Vagina (tissue), 2 donors: ENCODE measurements around the gene ULBP2.
"Not testable (repeated sequence)": the region's sequence is repeated elsewhere in the genome, so short reads cannot be mapped to it uniquely, and the experiment has no call there.

Experiments
- CTCF ChIP-seq, 3 experiments: fragments of 450-650 bp in 2 of 3; fragments of 200-600 bp in 1 of 3; sonication (generic) in 1 of 3; IDR thresholded peaks; one replicate each; pipeline ENCODE4 v1.5.1; 2017 to 2019; ENCODE audit warnings: antibody characterized with exemption in 3 of 3, mild to moderate bottlenecking in 2 of 3, moderate library complexity in 2 of 3
- POLR2A ChIP-seq, 2 donors: fragments of 450-650 bp; IDR thresholded peaks; one replicate each; pipeline ENCODE4 v1.6.1; 2017; ENCODE audit warnings: antibody characterized with exemption in 2 of 2, mild to moderate bottlenecking in 2 of 2, moderate library complexity in 2 of 2
- POLR2AphosphoS5 ChIP-seq, 2 donors: sonication (generic); formaldehyde crosslinking; IDR thresholded peaks; one replicate each; pipeline ENCODE4 v1.9.0; 2017; ENCODE audit warnings: antibody characterized with exemption in 2 of 2, mild to moderate bottlenecking in 2 of 2, low read depth in 1 of 2; ENCODE audit not compliant: insufficient read depth in 1 of 2

- TF ChIP-seq CTCF (IDR thresholded peaks at IDR 0.05); POLR2A (IDR thresholded peaks at IDR 0.05); POLR2AphosphoS5 (IDR thresholded peaks at IDR 0.05; ENCODE audit: insufficient read depth in 1 of 2, low read depth in 1 of 2): not testable (repeated sequence)
These were observed 24.5 kb downstream of the ULBP2 start for GRCh38 chr6:149966319-149966718.
